Adrenal gland (tissue), 5 donors: ENCODE data around the gene SETD4.

Source experiments
- CTCF ChIP-seq, 6 experiments: fragments of 450-650 bp in 4 of 6; fragments of 200-600 bp in 2 of 6; sonication (generic) in 1 of 6; IDR thresholded peaks; 1 replicate in 5 of 6; 2 replicates in 1 of 6; pipeline versions ENCODE4 v1.5.1 to v1.8.0; 2016 to 2021; ENCODE audit warnings: antibody characterized with exemption in 6 of 6, mild to moderate bottlenecking in 2 of 6, moderate library complexity in 1 of 6
- POLR2A ChIP-seq, 2 donors: fragments of 450-650 bp; IDR thresholded peaks; one replicate each; pipeline ENCODE4 v1.6.1; 2017; ENCODE audit warnings: antibody characterized with exemption in 2 of 2, mild to moderate bottlenecking in 2 of 2, moderate library complexity in 1 of 2
- donor health status: DM: no; HTN: no; CAD: no.

- no peak for TF ChIP-seq CTCF (IDR thresholded peaks at IDR 0.05)
- TF ChIP-seq POLR2A (IDR thresholded peaks at IDR 0.05), result no peak
These were observed 55.9 kb downstream of the SETD4 start for GRCh38 chr21:36004441-36004840.
